ENCODE results near the gene BCAS4.

DNA sequence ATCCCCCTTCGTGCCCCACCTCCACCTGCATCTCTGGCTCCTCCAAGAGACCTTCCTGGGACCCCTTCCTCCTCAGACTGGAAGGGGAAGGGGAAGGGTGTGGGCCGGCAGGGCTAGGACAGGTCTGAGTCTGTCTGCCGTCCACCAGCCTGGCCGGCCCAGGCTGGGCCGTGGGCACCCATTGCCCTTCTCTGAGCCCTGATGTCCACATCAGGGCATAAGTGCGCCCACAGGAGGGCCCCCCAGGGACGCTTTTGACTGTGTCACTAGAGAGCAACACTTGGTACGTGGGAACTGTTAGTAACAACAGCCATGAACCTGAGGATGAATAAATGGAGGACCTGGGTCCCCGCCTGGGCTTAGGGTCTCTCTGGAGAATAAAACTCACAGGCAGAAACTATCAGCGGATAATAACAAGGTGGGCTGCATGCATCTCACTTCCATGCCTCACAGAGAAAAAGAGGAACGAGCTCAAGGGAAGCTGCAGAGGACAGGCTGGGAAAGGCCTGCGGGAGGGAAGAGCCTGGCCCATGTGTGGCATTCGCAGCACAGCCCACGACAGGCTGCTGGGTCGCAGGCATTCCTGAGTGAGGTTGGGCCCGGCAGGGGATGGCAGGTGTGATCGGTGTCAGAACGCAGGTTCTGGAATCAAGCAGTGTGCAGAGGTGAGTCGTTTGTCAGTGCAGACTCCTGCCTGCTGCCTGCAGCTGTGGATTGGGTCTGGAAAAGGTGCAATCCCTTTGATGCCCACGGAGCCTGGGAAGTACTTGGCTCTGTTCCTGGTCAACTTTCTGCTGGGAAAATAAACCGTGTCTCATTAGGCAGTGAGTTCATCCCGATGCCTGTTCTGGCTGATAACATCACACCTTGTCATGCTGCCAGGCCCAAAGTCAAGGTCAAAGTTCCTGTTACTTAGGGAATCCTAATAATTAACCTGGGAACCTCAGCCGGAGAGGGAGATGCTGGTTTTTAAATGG, 60.9 kb downstream of the BCAS4 start:
- TF ChIP-seq SPI1 (IDR thresholded peaks at IDR 0.05; ENCODE audit: low read depth, low read length): no peak
- TF ChIP-seq POLR2A (IDR thresholded peaks at IDR 0.05; ENCODE audit: low read depth, low read length): no peak
- no peak for TF ChIP-seq POLR2AphosphoS5 (IDR thresholded peaks at IDR 0.05; ENCODE audit: low read depth, low read length)
- TF ChIP-seq TAF1 (IDR thresholded peaks at IDR 0.05; ENCODE audit: low read depth, low read length): no peak
